ENCODE data around the gene FGFR3.
A peak's percentile ranks its signal among the peaks of the same experiment; 100 is the strongest.

The FGFR3 gene

GRCh38 chr4:1770791-1771231 lies 22.3 kb upstream of the FGFR3 start:
- no peak for DNase-seq (ENCODE audit: low read depth)

GRCh38 chr4:1771555-1772305 lies 21.4 kb upstream of the FGFR3 start:
- DNase-seq (ENCODE audit: low read depth): no peak

GRCh38 chr4:1772853-1773538 lies 20.1 kb upstream of the FGFR3 start:
- no peak for DNase-seq (ENCODE audit: low read depth)

GRCh38 chr4:1773754-1774153 lies 19.3 kb upstream of the FGFR3 start:
- DNase-seq (ENCODE audit: low read depth): no peak

- peak; percentile 44 for DNase-seq (ENCODE audit: low read depth)
Observed at GRCh38 chr4:1775731-1776500, 17.2 kb upstream of the FGFR3 start.

GRCh38 chr4:1776521-1777161 lies 16.5 kb upstream of the FGFR3 start:
- no peak for DNase-seq (ENCODE audit: low read depth)

- peak; percentile 88 for DNase-seq (ENCODE audit: low read depth)
Observed at GRCh38 chr4:1777822-1778641, 15.1 kb upstream of the FGFR3 start.

GRCh38 chr4:1778642-1779392 lies 14.3 kb upstream of the FGFR3 start:
- no peak for DNase-seq (ENCODE audit: low read depth)

GRCh38 chr4:1779588-1780382 lies 13.3 kb upstream of the FGFR3 start:
- no peak for DNase-seq (ENCODE audit: low read depth)

- no peak for DNase-seq (ENCODE audit: low read depth)
Observed at GRCh38 chr4:1780435-1780834, 12.7 kb upstream of the FGFR3 start.

- no peak for DNase-seq (ENCODE audit: low read depth)
Observed at GRCh38 chr4:1783015-1783414, 10.1 kb upstream of the FGFR3 start.

- no peak for DNase-seq (ENCODE audit: low read depth)
Observed at GRCh38 chr4:1783970-1784369, 9.1 kb upstream of the FGFR3 start.

GRCh38 chr4:1784395-1784788 lies 8.7 kb upstream of the FGFR3 start:
- DNase-seq (ENCODE audit: low read depth): no peak

GRCh38 chr4:1784789-1785591 lies 8.1 kb upstream of the FGFR3 start:
- no peak for DNase-seq (ENCODE audit: low read depth)

- no peak for DNase-seq (ENCODE audit: low read depth)
Observed at GRCh38 chr4:1785592-1785991, 7.5 kb upstream of the FGFR3 start.

- DNase-seq (ENCODE audit: low read depth): no peak
Observed at GRCh38 chr4:1786544-1787362, 6.3 kb upstream of the FGFR3 start.

- DNase-seq (ENCODE audit: low read depth): no peak
Observed at GRCh38 chr4:1787411-1788077, 5.5 kb upstream of the FGFR3 start.

Data from EH (cell line).